ENCODE measurements around the gene RNU7-1.

RNU7-1 gene

DNA sequence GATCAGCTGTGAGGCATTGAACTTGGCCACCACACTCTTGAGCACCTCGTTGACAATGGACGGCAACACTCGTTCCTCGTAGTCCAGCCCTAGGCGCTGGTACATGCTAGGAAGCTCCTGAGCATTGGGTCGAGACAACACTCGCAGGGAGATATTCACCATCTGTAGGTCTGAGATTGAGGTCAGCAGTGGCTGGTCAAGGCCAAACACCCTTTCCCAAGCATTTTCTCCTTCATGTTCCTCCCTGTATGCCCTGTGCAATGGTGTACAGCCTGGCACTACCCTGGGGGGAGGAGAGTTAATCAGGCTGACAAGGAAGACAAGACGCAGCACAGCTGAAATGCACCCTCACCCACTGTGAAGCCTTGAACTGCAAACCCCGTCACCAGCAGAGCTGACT lies 24.8 kb downstream of the RNU7-1 start:
- DNase-seq: no peak

DNA sequence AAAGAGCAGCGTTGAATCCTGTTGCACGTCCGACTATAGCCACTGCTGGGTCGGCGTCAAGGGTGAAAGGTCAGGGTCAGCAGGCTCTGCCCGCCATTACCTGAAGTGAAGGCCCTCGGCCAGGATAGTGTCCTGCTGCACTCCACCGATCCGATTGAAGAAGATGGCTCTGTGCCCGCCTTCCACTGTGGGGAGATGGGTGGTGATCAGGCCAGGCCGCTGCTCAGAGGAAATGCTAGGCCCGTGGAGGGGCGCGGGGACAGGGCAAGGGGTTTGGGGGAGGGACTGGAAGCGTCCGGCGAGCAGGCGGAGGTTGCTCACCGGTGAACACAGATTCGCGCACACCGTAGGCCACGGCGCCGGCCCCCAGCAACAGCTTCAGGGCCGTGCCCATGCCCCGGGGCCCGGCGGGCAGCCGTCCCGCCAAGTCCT lies 26.5 kb downstream of the RNU7-1 start:
- no peak for DNase-seq

DNA sequence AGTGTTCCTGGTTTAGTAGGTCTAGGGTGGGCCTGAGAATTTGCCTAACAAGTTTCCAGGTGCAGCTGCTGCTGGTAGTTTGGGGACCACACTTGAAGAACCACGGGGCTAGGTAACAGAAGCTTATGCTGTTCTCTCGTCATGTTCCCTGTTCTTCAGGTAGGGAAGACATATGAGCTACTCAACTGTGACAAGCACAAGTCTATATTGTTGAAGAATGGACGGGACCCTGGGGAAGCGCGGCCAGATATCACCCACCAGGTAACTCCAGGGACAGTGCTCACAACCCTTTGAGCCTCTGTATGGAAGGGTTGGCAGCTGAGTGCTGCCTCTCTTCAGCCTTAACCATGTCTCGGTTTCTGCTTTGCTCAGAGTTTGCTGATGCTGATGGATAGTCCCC lies 30.6 kb downstream of the RNU7-1 start:
- DNase-seq: no peak

DNA sequence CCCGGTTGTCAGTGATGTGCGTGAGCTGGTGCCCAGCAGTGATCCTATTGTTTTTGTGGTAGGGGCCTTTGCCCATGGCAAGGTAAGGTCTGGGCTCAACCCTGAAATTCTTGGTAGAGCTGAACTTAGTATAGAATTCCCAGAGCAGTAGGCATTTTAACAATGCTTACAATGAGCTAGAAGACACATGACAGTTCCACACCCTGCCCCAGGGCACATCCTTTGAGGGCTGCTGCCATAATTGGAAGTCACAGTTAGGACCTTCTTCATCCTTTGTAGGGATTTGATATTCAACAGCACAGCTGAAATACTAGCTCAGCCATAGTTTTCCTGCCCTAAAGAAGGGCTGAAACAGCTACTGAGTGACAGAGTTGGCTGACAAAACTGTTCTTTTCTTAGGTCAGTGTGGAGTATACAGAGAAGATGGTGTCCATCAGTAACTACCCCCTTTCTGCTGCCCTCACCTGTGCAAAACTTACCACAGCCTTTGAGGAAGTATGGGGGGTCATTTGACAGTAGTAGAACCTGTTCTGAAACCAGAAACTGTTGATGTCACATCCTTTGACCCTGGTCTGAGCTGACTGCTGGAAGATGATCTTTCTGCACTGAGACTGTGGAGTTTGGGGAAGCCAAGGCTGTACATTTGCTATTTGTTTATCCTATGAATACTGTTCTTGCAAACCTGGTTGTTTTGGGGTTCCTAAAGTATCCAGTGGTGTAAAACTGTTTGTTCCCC lies 31.8 kb downstream of the RNU7-1 start:
- no peak for DNase-seq

DNA sequence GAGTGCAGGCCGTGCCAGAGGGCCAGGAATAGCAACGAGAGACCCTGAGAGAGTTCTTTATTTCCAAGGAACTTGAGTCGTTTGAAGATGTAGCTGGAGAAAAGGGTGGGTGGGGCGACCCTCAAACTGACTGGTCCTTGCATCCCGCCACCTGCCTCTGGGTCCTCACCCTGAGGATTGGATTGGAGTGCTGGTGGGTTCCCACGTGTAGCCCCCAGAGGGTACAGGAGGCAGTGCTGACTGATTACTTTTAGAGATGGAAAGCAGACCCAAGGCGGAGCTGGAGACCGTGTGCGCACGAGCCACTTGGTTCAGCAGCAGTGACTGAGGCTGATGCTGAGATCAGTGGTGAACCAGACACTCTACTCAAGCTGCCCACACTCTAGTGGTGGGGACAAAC lies 34.0 kb downstream of the RNU7-1 start:
- no peak for DNase-seq

DNA sequence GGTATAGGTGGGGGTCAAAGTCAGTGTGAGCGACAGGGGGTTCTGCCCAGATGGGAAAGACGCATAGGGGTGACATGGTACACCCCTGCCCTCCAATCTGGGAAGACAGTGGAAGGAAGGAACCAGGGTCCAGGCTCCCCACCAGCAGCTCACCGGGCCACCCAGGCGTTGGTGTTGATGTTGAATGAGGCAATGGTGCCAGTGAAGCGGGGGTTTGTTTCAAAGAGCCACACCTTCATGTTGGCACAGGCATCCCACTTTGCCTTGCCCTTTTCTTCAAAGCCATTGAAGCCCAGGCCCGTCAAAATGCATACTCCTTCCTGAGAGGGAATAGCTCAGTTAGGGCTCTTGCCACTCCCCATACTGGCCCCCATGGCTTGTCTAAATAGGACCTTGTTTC lies 34.6 kb downstream of the RNU7-1 start:
- DNase-seq: no peak

DNA sequence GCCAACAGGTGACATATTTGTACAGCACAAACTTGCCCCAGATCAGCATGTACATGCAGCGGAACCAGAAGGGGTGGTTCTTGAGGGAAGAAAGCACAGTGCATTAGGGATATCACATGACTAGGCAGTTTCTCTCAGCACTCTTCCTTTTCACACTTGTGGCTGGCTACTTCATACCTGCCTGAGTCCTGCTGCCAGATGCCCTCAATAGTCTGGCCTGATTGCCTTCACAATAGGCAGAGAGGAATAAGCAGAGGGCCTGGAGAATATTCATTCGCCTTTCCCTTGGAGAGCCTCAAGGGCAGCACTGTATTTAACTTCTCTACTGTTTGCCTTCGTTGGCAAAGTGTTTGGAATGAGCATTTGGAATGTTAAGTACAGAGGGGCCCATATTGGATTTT lies 35.0 kb downstream of the RNU7-1 start:
- DNase-seq: no peak

DNA sequence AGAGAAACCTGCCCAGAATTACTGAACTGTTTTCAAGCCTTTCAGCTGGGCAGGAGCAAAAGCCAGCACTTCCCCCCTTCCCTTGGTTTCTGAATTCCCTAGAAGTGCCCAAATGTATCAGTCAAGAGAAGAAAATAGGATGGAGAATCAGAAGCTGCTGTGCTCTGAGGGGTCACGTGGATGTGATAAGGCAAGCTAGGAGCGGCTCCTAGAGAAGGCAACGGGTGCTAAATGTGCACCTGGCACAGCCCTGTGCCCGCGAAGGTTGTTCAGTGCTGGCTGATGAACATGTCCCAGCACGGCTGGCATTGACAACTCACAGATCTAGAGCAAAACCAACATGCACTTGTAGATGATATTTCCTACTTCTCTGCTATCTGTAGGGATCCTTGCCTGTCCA lies 35.4 kb downstream of the RNU7-1 start:
- DNase-seq: no peak

DNA sequence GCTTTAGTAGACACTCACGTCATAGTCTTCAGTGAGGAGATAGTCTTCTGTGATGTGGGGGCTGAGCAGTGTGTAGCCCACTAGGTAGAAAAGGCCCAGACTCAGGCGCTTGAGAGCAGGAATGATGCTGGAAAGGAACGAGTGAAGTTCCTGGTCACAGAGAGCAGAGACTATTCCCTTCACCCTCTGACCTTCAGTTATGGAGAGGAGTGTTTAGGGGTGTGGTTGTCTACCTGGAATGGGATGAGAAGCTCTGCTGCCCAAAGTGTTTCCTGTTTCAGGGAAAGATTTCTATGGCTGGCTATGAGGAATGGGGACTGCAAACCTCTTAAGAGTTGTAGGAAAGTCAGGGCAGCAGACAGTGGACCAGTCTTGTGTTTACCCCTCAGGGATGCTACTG lies 35.8 kb downstream of the RNU7-1 start:
- no peak for DNase-seq

DNA sequence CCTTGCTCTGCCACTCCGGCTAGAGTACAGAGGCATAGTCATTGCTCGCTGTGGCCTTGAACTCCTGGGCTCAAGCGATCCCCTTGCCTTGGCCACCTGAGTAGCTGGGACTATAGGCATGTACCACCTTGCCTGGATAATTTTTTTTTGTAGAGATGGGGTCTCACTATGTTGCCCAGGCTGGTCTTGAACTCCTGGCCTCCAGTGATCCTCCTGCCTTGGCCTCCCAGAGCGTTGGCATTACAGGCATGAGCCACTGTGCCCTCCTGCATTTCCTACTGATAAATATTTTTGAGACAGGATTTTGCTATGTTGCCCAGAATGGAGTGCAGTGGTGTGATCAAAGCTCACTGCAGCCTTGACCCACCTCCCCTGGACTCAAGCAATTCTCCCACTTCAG lies 36.5 kb downstream of the RNU7-1 start:
- no peak for DNase-seq

DNA sequence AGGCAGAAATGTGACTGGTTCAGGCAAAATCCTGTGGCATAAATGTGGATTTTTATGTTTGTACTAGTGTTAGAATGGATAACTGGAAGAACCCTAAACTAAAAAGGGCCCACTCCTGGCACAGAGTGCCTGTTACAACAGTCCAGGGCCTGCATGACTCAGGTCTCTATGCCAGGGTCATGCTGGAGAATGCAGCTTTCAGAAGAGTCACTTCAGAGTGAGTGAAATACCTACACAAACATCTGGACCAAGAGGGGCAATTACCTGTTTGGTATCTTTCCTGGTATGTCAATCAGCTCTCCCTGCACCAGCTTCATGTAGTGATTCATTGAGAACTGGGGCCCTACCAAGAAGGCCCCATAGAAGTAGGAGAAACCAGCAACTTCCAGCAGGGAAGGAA lies 37.1 kb downstream of the RNU7-1 start:
- DNase-seq: no peak

DNA sequence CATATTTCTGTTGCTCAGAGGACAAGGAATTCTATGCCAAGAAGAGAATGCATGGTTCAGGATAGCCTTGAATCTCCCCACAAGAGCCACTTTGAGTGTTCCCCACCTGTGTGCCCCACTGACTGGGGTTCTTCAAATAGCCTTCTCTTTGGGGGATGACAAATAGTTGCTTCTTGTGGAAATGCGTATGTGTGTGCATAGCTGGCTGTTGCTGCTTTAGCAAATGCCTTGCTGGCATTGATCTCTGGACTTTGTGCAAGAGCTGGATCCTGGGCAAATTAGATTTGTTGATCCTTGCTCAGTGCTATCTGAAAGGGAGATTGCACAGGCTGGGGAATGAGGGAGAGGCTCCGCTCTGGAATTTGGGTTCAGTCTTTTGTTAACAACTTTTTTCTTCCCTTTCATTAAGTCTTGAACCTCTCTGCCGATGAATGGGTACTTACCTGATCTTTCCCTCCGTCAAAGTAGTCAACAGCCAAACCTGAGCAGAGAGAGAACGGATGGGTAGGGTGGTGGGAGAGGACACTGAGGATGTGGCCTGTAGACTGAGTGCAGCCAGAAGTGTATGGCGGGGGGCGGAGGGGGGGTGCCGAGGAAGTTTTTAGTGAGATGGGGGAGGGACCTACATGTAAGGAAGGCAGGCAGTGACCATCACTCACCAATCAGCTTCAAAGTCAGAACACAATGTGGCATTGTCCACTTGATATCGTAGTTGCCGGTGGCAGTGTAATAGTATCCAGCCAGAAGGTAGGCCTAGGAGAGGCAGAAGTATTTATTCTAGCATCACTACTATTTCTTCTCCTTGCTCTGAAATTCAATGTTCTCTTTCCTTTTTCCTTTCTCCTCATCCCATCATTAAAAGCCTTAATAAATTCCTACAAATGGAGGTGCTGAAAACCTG lies 37.8 kb downstream of the RNU7-1 start:
- DNase-seq: no peak

DNA sequence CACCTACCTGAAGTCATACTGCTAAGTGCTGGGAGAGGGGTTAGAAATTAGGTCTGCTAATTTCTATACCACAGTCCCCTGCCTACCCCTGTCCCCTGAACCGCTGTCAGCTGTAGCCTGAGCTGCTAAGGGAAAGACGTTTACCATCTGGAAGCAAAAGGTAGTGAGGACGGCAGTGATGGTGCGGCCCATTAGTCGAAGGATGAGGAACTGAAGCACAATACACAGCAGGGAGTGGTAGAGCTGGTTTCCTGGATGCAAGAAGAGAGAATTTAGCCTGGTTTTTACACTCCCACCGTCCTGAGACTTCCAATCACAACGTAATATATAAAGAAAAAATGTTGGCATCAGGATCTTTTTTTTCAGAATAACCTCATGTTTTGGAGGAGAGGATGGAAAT lies 38.9 kb downstream of the RNU7-1 start:
- DNase-seq: no peak

DNA sequence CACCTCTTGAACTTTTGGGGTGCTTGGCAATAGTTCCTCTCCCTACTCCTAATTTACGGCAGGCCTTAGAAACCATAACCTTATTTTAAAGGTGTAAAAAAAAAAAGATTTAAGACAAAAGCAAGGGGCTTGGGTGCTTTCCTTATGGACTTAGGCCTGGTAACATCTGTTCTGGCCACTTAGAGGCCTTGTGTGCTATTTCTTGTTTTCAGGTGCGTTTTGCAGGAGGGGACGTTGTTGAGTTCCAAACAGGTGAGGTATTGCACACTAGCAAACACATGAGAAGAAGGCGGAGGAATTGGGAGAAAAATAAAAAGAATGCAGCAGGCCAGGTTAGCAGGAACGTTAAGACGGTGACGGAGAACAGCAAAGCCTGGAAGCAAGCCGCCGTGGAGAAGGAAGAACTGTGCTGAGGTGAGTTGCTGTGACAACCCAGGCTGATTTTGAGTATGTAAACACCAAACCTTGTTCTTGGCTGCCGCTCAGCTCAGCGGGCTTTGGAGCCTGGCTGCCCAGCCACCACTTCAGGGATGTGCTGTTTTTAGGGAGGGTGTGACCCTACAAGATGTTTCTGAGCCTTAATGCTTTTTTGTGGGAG lies 44.4 kb downstream of the RNU7-1 start:
- no peak for DNase-seq
